ENCODE data around the gene PSMD11.

DNA sequence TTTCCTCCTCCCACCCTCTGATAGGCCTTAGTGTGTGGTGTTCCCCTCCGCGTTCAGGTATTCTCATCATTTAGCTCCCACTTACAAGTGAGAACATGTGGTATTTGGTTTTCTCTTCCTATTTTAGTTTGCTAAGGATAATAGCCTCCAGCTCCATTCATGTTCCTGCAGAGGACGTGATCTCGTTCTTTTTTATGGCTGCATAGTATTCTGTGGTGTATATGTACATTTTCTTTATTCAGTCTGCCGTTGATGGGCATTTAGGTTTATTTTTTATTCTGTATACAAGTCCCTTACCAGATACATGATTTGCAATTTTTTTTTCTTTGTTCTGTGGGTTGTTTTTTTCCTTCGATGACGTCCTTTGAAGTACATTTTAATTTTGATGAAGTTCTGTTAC, 23.6 kb downstream of the PSMD11 start:
- no peak for TF ChIP-seq CTCF (conservative IDR thresholded peaks at IDR 0.05 in 1 of 2, IDR thresholded peaks at IDR 0.05 in 1 of 2; ENCODE audit: extremely low read depth in 1 of 2, insufficient read depth in 1 of 2, low read depth in 1 of 2, low read length in 2 of 2)
- TF ChIP-seq EZH2 (IDR thresholded peaks at IDR 0.05; ENCODE audit: borderline replicate concordance, low read length): no peak
